GM12878 (cell line): Measurements from ENCODE around the gene RASL11A.

ENCODE experiments used
- BHLHE40 ChIP-seq, 2 experiments: fragments of 450-650 bp in 1 of 2; IDR thresholded peaks; 2 replicates each; pipeline ENCODE4 v1.6.1; 2011 to 2017; ENCODE audit warnings: low read depth in 2 of 2, borderline replicate concordance in 1 of 2, improper control_type of control experiment in 1 of 2, low read length in 1 of 2, mild to moderate bottlenecking in 1 of 2
- JUNB ChIP-seq: IDR thresholded peaks from 2 replicates; pipeline ENCODE4 v1.6.1; 2016; ENCODE audit warnings: antibody characterized with exemption, mild to moderate bottlenecking
- KDM1A ChIP-seq: fragments of 200-600 bp; sonication (generic); IDR thresholded peaks from 2 replicates; pipeline ENCODE4 v1.6.1; 2016; ENCODE audit warnings: borderline replicate concordance
- SMAD1 ChIP-seq: fragments of 450-650 bp; IDR thresholded peaks from 2 replicates; pipeline ENCODE4 v1.6.1; 2018; ENCODE audit warnings: mild to moderate bottlenecking, low read depth; ENCODE audit not compliant: partially characterized antibody
- SREBF2 ChIP-seq: IDR thresholded peaks from 2 replicates; pipeline ENCODE4 v1.6.1; 2012; ENCODE audit warnings: mild to moderate bottlenecking, low read length

DNA sequence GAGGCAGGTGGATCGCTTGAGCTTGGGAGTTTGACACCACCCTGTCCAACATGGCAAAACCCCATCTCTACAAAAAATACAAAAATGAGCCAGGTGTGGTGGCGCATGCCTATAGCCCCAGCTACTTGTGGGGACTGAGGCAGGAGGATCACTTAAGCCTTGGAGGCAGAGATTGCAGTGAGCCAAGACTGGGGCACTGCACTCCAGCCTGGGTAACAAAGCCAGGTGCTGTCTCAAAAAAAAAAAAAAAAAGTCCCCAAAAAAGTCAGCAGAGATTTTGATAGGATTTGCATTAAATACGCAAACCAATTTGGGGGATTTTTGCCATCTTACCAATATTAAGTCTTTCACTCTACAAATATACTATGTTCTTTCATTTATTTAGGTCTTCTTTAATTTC is 41.0 kb upstream of the RASL11A start:
- TF ChIP-seq JUNB (no peak), SMAD1 (no peak), KDM1A (no peak), BHLHE40 (IDR thresholded peaks at IDR 0.05; ENCODE audit: borderline replicate concordance in 1 of 2, low read depth in 2 of 2, low read length in 1 of 2) (no peak), SREBF2 (no peak)
